Endothelial cell of umbilical vein (primary cell): ENCODE data around the gene DUSP11.
"Not testable (repeated sequence)": the region's sequence is repeated elsewhere in the genome, so short reads cannot be mapped to it uniquely, and the experiment has no call there.

Experiments used
- EZH2 ChIP-seq: IDR thresholded peaks from 2 replicates; pipeline ENCODE4 v1.6.1; 2012; ENCODE audit warnings: borderline replicate concordance, low read depth, mild to moderate bottlenecking, moderate library complexity, low read length, inconsistent platforms; ENCODE audit not compliant: severe bottlenecking
- GATA2 ChIP-seq: IDR thresholded peaks from 2 replicates; pipeline ENCODE4 v1.7.0; 2011; ENCODE audit warnings: low read depth, mild to moderate bottlenecking, moderate library complexity, mixed read lengths, low read length; ENCODE audit not compliant: insufficient read length, insufficient read depth
- JUN ChIP-seq: IDR thresholded peaks from 2 replicates; pipeline ENCODE4 v1.6.1; 2011; ENCODE audit warnings: borderline replicate concordance, low read depth; ENCODE audit not compliant: insufficient read length, insufficient read depth
- MYC ChIP-seq: IDR thresholded peaks from one replicate; pipeline ENCODE4 v1.6.1; 2011; ENCODE audit warnings: mild to moderate bottlenecking, low read depth, low read length
- POLR2A ChIP-seq: IDR thresholded peaks from 2 replicates; pipeline ENCODE4 v1.6.1; 2012; ENCODE audit warnings: low read depth, mild to moderate bottlenecking, control low read depth, low read length
- POLR2AphosphoS5 ChIP-seq: IDR thresholded peaks from 2 replicates; pipeline ENCODE4 v1.6.1; 2012; ENCODE audit warnings: low read depth, mild to moderate bottlenecking, control low read depth, low read length, moderate library complexity; ENCODE audit not compliant: insufficient read depth
- TF ChIP-seq, protein P1 (sequence below), 2 donors: IDR thresholded peaks; 1 replicate in 1 of 2; 2 replicates in 1 of 2; pipeline ENCODE4 v1.5.1; 2011; ENCODE audit warnings: low read length in 2 of 2, mild to moderate bottlenecking in 2 of 2, moderate library complexity in 2 of 2, control low read depth in 1 of 2, inconsistent platforms in 1 of 2, low read depth in 1 of 2; ENCODE audit not compliant: insufficient read depth in 1 of 2; ENCODE audit errors: extremely low read depth in 1 of 2
- TF ChIP-seq, protein P2 (sequence below): IDR thresholded peaks from 2 replicates; pipeline ENCODE4 v1.6.1; 2011; ENCODE audit not compliant: insufficient read depth, insufficient read length

DNA sequence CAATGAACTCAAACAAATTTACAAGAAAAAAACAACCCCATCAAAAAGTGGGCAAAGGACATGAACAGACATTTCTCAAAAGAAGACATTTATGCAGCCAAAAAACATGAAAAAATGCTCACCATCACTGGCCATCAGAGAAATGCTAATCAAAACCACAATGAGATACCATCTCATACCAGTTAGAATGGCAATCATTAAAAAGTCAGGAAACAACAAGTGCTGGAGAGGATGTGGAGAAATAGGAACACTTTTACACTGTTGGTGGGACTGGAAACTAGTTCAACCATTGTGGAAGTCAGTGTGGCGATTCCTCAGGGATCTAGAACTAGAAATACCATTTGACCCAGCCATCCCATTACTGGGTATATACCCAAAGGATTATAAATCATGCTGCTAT is 53.2 kb downstream of the DUSP11 start:
- not testable (repeated sequence) for TF ChIP-seq POLR2AphosphoS5, MYC, EZH2, POLR2A, JUN, GATA2
- TF ChIP-seq, protein P1, sequence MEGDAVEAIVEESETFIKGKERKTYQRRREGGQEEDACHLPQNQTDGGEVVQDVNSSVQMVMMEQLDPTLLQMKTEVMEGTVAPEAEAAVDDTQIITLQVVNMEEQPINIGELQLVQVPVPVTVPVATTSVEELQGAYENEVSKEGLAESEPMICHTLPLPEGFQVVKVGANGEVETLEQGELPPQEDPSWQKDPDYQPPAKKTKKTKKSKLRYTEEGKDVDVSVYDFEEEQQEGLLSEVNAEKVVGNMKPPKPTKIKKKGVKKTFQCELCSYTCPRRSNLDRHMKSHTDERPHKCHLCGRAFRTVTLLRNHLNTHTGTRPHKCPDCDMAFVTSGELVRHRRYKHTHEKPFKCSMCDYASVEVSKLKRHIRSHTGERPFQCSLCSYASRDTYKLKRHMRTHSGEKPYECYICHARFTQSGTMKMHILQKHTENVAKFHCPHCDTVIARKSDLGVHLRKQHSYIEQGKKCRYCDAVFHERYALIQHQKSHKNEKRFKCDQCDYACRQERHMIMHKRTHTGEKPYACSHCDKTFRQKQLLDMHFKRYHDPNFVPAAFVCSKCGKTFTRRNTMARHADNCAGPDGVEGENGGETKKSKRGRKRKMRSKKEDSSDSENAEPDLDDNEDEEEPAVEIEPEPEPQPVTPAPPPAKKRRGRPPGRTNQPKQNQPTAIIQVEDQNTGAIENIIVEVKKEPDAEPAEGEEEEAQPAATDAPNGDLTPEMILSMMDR (IDR thresholded peaks at IDR 0.05; ENCODE audit: extremely low read depth in 1 of 2, insufficient read depth in 1 of 2, low read depth in 1 of 2, low read length in 2 of 2): not testable (repeated sequence)
- TF ChIP-seq, protein P2, sequence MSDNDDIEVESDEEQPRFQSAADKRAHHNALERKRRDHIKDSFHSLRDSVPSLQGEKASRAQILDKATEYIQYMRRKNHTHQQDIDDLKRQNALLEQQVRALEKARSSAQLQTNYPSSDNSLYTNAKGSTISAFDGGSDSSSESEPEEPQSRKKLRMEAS: not testable (repeated sequence)
